GM18517 (cell line): ENCODE data around the gene GDF3.
"Not testable (repeated sequence)": the region's sequence is repeated elsewhere in the genome, so short reads cannot be mapped to it uniquely, and the experiment has no call there.

Experiments used
- ATAC-seq: cut with Tn5 transposase; IDR thresholded peaks from one replicate; pipeline ENCODE4 v1.9.1; 2021; ENCODE audit warnings: mild to moderate bottlenecking, moderate library complexity; ENCODE audit not compliant: unreplicated experiment

GDF3 gene

DNA sequence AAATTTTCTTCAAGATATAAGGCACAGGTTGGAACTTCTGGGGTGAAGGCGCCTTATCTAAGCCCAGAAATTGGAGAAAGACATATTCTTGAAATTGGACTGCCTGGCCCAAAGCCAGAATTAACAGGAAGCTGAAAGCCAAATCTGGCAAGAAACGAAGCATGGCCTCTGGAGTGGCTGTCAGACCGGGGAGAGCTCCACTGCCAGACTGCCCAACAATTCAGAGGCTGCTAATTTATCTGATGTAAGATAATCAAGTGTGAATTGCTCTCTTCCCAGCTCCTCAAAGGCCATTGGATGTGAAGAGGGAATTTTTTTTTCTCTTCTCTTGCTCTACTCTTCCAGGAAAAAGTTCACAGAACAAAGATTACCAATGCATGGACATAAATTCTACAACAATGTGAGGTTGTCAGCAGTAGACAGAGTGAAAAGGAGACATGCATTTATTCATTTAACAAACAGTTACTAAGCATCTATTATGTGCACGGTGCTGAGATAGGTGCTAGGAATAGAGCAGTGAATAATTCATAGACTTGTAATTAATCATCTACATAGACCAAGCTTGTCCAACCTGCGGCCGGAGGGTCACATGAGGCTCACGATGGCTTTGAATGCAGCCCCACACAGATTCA, at the start of gene GDF3:
GDF3 (minus strand) TSS at position 210 of the 632 bp plus-strand sequence; CDS start at position 163, 47 bp downstream.
- ATAC-seq, result no peak

DNA sequence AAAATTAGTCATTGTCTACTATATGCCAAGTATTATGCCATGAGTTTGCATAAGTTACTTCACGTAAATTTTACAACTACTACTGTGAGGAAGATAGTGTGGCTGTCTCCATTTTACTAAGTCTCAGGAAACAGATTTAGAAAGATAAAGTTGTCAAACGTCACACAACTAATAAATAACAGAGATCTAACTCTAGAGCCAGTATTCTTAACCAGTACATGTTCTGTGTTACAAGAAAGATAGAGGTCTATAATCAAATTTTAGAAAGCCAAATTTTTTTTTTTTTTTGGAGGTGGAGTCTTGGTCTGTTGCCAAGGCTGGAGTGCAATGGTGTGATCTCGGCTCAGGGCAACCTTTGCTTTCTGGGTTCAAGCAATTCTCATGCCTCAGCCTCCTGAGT, 37.4 kb upstream of the GDF3 start:
- no peak for ATAC-seq

GRCh38 chr12:7731486-7731885, 35.9 kb upstream of the GDF3 start:
- ATAC-seq, result no peak

DNA sequence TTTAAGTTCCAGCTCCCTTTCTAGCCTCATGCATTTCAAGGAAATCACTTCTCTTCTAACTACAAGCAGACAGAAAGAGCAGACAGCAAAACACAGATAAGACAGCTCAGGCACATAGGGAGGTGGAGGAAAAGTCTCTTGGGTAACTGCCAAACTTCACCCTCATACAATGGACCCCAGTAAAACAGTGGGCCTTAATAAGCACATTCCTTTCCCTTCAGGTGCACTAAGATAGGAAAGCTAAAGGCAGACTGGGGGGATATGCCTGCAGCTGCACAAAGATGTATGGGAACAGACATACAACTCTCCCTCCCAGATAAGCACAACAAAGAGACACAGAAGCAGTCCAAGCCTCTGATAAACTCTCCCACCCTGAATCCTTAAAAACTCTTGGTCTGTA, 35.4 kb upstream of the GDF3 start:
- ATAC-seq, result not testable (repeated sequence)

- ATAC-seq, result no peak
These were observed 34.2 kb upstream of the GDF3 start for GRCh38 chr12:7729746-7730145.

DNA sequence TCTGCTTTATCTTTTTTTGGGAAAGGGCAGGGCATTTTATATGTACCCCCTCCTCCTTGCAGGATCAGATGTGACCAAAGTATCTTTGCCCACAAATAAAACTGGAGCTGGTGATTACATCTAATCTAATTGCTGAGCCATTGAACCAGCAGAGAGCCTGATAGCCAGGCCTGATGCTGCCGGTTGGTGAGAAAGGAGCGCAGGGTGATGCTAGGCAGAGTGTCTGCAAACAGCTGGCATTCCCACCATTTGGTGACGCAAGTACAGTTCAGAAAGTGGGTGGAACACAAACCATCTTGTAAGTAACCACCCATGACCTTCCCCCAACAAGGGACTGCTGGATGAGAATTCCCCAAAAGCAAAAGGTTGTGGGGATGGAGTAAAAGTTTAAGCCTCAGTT, 28.4 kb upstream of the GDF3 start:
- ATAC-seq, result no peak

DNA sequence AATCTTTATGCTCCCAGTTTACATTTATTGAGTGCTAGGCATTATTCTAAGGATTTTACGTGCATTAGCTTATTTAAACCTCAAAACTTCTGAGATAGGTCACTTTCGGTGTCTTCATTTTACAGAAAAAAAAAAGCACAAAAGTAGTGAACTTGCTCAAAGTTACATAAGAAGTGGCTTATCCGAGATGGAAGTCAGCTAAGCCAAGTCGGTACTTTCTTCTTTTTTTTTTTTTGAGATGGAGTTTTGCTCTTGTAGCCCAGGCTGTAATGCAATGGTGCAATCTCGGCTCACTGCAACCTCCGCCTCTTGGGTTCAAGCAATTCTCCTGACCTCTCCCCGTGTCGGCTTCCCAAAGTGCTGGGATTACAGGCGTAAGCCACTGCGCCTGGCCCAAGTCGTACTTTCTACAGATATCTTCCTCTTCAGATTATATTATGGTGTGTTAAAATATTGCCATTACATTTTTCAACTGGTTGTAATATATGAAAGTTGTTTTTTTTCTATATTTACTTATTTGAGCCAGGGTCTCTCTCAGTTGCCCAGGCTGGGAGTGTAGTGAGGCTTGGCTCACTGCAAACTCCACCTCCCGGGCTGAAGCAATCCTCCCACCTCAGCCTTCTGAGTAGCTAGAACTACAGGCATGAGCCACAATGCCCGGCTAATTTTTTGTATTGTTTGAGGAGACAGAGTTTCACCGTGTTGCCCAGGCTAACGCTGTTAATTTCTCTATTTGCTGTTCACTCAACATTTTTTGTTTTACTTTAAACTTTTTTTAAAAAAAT, 24.6 kb upstream of the GDF3 start:
- ATAC-seq, result no peak

DNA sequence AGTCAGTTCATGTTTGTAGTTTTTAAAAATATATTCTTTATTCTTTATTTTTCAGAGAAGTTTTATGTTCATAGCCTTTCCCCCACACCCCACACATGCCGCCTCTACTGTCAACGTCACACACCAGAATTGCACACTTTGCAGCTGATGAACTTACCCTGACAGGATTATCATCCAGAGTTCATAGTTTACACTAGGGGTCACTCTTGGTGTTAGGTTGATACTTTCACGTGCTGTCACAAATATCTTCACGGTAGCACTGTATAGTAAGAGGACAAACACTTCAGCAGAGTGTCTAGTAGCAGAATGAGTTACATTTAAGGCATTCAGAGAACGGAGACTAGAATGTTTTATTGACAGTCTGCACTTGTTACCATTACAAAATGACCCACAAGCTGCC, 20.8 kb upstream of the GDF3 start:
- no peak for ATAC-seq

DNA sequence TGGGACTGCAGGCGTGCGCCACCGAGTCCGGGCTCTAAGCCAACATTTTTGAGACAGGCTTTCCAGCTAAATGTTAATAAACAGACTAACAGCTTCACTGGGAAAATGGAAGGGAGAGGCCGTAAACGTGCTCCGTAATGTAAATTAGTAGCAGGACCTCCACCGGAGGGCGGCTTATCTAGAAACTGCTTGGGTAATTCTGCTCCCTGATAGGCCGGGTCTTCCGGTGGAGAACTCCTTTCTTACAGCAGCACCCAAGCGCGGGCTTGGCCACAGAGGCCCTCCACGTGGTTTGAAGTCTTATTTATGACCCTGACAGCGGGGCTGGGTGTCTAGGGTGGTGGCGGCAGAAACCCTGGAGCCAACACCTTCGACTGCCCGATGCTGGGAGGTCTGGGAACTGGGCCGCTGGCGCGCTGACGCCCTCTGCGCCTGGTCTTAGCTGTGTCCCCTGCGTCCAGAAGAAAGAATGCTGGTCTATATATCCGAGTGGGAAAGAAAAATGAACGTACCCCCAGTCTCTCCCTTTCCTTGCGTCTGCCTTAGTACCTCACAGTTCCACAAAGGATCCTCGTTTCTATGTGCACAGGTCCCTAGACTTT, 17.4 kb upstream of the GDF3 start:
- no peak for ATAC-seq

DNA sequence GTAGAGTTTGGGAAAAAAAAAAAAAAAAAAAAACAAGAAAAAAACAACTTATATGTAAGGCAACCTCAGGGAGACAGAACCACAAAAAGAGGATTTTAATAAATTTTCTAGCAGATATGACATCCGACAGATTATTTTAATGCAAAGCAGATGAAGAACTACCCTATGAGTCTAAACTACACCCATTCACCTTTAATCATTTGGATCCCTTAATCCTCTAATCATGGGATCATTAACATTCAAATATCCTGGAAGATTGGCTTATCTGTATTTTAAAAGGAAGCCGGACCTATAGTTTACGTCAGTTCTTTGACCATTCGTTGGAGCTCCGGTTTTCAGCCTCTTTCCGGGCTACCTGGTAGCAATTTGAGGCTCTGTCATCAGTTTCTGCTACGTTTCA, 15.6 kb upstream of the GDF3 start, which contains the start of gene DPPA3:
DPPA3 (plus strand) TSS at position 301 of the 400 bp plus-strand sequence. CDS start 138 bp downstream, outside the sequence.
- ATAC-seq, result no peak

- ATAC-seq, result no peak
These were observed 14.5 kb upstream of the GDF3 start for GRCh38 chr12:7709969-7710675.

GRCh38 chr12:7705846-7706245, 10.3 kb upstream of the GDF3 start:
- ATAC-seq, result no peak

DNA sequence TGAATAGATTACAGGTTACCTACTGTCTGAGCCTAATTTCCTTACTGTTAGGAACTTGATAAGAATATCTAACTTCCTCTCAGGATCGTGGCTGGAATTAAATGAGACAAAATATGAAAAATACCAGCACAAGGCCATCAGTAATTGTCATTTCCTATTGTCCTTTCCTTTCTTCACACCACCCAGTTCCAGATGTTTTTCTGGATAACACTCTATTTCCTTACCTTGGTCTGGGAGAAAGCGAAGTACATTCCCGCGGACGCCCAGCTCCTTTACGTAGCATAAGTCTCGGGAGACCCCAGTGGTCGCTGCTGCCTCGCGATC, 376 bp downstream of the GDF3 start:
- ATAC-seq, result no peak

DNA sequence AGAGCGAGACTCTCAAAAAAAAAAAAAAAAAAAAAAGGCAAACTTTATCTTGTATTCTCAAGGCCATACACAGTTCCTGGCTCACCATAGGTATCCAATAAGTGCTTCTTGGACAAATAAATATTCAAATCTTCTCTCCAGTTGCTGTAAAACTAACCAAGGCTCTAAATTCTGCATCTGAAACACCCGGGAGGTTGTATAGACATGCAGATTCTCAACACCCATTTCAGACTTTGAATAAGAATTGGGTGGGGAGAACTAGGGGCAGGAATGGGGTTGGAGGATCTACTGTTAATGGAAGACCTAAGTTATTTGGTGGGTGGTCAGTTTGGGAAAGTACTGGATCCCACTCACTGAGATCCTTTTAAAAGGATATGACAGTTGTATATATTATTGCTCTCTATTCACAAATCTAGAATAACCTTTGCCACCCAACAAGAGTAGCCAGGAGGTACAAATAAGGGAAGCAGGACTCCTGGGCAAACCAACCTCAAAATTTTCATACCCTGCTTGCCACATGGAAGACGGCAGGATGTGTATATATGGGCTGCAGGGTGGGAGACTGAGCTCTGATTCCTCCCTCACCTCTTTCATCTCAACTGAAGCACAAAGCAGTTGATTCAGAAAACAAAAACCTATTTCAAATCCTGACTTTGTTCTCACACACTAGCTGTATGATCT, 879 bp downstream of the GDF3 start:
- ATAC-seq, result no peak

DNA sequence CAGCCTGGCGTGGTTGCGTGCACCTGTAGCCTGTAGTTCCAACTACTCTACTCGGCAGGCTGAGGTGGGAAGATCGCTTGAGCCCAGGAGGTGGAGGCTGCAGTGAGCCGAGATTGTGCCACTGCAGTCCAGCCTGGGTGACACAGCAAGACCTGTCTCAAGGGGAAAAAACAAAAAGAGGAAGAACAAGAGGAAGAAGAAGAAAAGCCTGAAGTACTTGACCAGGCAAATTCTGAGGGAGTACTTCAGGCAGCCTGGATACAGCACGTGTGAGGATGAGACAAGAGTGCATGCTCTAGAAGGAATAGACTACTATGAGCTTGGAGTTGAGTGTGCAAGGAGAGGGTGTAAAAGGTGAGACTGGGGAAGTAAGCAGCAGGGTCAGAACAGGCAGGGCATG, 1.8 kb downstream of the GDF3 start:
- ATAC-seq, result no peak

DNA sequence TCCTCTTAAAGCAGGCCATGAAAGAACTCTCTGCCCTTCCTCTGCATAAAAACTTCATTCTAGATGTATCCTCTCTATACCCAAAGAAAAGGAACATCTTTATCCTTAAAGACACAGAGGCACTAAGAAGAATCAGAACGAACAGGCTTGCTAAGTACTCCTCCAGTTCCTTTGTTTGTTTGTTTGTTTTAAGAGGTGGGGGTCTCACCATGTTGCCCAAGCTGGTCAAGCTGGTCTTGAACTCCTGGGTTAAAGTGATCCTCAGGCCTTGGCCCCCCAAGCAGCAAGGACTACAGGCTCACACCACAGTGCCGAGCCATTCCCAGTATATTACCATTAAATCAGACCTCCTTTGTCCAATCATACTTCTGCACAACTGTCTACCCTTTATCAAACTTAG, 14.0 kb downstream of the GDF3 start:
- no peak for ATAC-seq

GRCh38 chr12:7679251-7680045, 16.1 kb downstream of the GDF3 start:
- ATAC-seq, result no peak

DNA sequence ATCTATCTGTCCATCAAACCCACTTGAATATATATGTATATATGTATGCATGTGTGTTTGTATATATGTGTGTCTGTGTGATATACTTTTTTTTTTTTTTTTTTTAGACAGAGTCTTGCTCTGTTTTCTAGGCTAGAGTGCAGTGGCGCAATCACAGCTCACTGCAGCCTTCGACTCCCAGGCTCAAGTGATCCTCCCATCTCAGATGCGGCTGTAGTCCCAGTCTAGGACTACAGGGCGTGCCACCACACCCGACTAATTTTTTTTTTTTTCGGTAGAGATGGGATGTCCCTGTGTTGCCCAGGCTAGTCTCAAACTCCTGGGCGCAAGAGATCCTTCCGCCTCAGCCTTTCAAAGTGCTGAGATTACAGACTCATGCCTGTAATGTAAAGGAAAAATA, 16.8 kb downstream of the GDF3 start:
- no peak for ATAC-seq

- not testable (repeated sequence) for ATAC-seq
These were observed 18.1 kb downstream of the GDF3 start for GRCh38 chr12:7677432-7677888.

GRCh38 chr12:7675455-7675854, 20.1 kb downstream of the GDF3 start:
- ATAC-seq, result not testable (repeated sequence)
